Testis (tissue), 2 donors: ENCODE data around the gene CNTN4.

ENCODE experiments used
- CTCF ChIP-seq, 3 experiments: fragments of 450-650 bp in 2 of 3; fragments of 200-600 bp in 1 of 3; sonication (generic) in 1 of 3; IDR thresholded peaks; one replicate each; pipeline ENCODE4 v1.5.1; 2016 to 2019; ENCODE audit warnings: antibody characterized with exemption in 3 of 3, mild to moderate bottlenecking in 2 of 3, moderate library complexity in 1 of 3
- POLR2A ChIP-seq: fragments of 450-650 bp; IDR thresholded peaks from one replicate; pipeline ENCODE4 v1.6.1; 2017; ENCODE audit warnings: antibody characterized with exemption, mild to moderate bottlenecking, moderate library complexity

- TF ChIP-seq CTCF (IDR thresholded peaks at IDR 0.05) (no peak), POLR2A (no peak)
Measured at GRCh38 chr3:2589336-2589969, 490.8 kb downstream of the CNTN4 start.
